GM08714 (cell line): ENCODE results near the gene FBXO5.

Source experiments
- H3K4me3 ChIP-seq: fragments of 200-500 bp; sonication (Bioruptor generic); 2 replicates; pipeline ENCODE4 v1.5.1; 2014; ENCODE audit warnings: mild to moderate bottlenecking, low read length, inconsistent platforms
- ZNF274 ChIP-seq: IDR thresholded peaks from 2 replicates; pipeline ENCODE4 v1.6.1; 2012; ENCODE audit warnings: mild to moderate bottlenecking, low read depth, low read length

Gene FBXO5

DNA sequence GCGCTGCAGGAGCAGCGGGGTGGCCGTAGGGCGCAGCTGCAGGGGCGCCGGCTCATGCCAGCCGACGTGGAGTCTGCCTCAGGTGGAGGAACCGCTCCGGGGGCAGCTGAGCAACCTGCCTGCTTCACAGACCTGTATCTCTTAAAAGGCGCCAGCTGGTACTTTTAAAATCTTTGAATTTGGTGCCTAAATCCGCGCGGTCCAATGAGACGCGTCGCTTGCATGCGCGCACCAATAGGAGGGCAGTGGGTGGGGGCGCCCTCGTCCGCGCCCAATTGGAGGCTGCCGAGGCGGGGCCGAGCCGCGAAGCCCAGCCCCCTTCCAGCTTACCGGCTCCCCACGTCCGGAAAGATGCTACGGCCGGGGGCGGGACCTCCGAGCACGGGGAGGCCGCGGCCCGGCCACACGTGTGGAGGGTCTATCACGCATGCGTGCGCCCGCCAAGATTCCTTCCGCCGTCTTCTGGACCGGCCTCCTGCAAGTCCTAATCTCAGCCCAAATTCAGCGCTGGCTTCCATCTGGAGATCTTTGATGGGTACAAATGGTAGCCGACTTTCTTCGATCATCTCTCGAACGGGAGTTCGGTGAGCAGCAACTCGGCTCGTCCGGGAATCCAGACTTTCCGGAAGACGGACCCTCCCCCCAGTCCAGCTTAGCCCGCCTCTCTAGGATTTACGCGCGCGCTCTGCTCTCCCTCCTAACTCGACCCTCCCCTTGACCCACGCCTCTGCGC, at the start of gene FBXO5:
TSS of gene FBXO5 (minus strand) at position 138 of the 733 bp plus-strand sequence. CDS start at position 56, 82 bp downstream.
- H3K4me3 ChIP-seq: peak within 1 kb of the TSS; percentile 97
- TF ChIP-seq ZNF274: no peak

- H3K4me3 ChIP-seq: no peak overlapping the region
- TF ChIP-seq ZNF274: no peak
These were observed 49.5 kb upstream of the FBXO5 start for GRCh38 chr6:153032255-153032882.

GRCh38 chr6:153031335-153031955, 48.6 kb upstream of the FBXO5 start:
- no peak for TF ChIP-seq ZNF274

GRCh38 chr6:153028963-153029362, 46.1 kb upstream of the FBXO5 start:
- no peak for TF ChIP-seq ZNF274

More at GRCh38 chr6:153031335-153031955, 48.6 kb upstream of the FBXO5 start:
- H3K4me3 ChIP-seq: no peak overlapping the region

GRCh38 chr6:153028286-153028685, 45.4 kb upstream of the FBXO5 start:
- TF ChIP-seq ZNF274: no peak
- H3K4me3 ChIP-seq: no peak overlapping the region

More at GRCh38 chr6:153028963-153029362, 46.1 kb upstream of the FBXO5 start:
- H3K4me3 ChIP-seq: no peak overlapping the region

DNA sequence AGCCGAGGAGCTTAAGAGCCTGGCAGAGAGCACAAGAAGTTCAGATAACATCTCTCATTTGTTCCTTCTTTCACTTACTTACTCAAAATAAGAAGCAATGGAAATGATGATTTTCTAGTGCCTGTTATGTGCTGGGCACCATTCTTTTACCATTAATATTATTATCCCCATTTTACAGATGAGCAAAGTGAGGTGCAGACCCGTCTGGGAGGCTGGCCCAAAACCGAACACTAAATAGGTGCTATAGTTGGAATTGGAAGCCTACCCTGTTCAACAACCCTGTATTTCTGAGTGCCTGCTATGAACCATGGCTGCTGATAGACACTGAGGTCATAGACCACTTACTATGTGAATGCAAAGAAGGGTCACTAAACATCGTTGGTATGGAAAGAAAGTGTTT, 44.6 kb upstream of the FBXO5 start:
- TF ChIP-seq ZNF274: no peak

GRCh38 chr6:153024709-153025017, 41.8 kb upstream of the FBXO5 start:
- no peak for TF ChIP-seq ZNF274
- H3K4me3 ChIP-seq: no peak overlapping the region

More for the DNA sequence above, 44.6 kb upstream of the FBXO5 start:
- no peak overlapping the region for H3K4me3 ChIP-seq

DNA sequence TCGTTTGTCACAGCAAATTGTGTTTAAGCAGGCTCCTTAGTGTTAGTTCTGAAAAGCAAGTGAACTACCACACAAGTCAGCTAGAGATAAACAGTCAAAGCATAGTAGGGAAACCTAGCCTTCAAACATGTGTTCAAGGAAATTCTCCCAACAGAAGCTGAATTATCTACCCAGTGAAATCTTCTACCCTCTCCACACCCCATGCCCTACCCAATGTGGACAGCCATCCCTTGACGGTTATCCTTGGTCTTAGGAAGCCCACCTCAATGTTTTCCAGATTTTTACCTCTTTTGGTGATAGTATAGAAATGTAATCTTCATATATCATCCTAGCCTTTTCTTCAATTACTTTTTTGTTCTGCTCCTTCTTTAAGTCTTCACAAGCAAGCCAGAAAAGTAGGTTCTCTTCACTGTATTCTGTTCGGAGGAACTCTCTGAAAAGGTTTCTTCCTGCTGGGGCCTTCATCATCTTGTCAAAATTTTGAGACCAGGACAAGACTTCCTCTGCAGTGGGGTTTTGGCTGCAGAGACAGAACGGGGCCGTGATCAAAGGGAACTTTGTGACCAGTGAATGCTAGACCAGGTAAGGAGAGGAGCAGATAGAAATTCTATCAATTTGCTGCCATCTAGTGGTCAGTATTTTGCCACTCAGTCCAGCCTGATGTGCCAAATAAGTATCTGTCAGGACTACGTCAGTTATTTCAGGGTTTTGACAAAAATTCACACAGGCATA, 41.3 kb upstream of the FBXO5 start:
- H3K4me3 ChIP-seq: no peak overlapping the region
- no peak for TF ChIP-seq ZNF274

GRCh38 chr6:153018355-153018754, 35.5 kb upstream of the FBXO5 start:
- H3K4me3 ChIP-seq: no peak overlapping the region
- no peak for TF ChIP-seq ZNF274

DNA sequence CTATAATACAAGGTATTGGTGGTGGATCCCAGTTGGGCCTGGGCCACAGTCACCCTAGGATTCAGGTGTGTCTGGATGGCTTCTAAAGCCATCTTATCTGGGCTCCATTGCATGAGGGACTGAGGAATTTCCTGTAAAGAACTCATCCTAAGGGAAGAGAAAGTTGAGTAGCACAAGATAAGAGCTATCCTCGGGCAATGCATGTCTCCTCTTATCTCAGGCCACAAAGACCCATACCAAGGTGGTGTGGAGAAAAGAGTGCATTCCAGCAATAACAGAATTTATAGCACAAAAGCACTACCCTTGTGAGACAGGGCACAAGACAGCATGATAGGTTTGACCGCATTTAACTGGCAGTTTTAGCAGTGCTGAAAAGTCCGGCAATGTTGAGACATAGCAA, 34.0 kb upstream of the FBXO5 start:
- no peak overlapping the region for H3K4me3 ChIP-seq
- no peak for TF ChIP-seq ZNF274

GRCh38 chr6:153015094-153015640, 32.3 kb upstream of the FBXO5 start:
- no peak for TF ChIP-seq ZNF274
- H3K4me3 ChIP-seq: no peak overlapping the region

DNA sequence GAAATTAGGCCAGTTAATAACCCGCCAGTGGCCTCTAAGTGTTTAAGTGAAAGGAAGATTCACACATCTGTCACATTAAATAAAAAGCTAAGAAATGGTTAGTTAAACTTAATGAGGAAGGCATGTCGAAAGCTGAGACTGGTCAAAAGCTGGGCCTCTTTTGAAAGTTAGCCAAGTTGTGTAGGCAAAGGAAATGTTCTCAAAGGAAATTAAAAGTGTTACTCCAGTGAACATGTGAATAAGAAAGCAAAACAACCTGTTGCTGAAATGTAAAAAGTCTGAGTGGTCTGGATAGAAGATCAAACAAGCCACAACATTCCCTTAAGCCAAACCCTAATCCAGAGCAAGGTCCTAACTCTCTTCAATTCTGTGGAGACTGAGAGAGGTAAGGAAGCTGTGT, 30.6 kb upstream of the FBXO5 start:
- H3K4me3 ChIP-seq: no peak overlapping the region
- TF ChIP-seq ZNF274: no peak

DNA sequence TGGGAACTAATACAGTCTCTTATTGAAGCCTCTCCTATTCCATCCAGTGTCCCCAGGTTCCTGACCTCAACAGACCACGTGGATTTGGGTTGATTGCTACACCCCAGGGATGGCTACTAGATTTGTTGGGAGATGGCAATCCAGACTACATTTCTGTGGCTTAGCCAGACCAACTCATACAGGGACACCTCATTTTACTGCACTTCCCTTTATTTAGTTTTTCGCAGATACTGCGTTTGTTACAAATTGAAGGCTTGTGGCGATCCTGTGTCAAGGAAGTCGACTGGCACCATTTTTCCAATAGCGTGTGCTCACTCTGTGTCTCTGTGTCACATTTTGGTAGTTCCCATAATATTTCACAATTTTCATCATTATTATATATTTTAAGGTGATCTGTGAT, 30.0 kb upstream of the FBXO5 start:
- H3K4me3 ChIP-seq: no peak overlapping the region
- TF ChIP-seq ZNF274: no peak

DNA sequence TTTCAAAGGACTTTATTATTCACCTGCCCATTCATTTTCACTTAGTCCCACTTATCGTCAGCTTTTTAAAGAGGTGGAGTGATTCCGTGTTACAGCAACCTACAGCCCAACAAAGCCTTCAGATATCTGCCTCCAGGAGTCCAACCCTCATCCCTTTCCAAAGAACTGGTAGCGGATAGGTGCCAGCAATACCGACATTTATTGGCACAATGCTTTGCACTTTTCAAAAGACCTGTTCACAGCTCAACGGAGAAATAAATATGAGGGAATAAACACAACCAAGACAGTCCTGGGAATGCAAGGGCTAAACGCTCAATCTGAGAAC, 20.5 kb upstream of the FBXO5 start:
- peak overlapping the region; percentile 99 for H3K4me3 ChIP-seq
- no peak for TF ChIP-seq ZNF274
